ENCODE data around the gene RGS6. TPM values are rescaled to one million over a fixed set of nuclear protein-coding genes. Genes with fewer than 3 reads are reported as not detected.

RGS6 gene
- total and polyA plus RNA-seq, 9 donors, result 3.7 to 9.3 (median 6.2) TPM

GRCh38 chr14:72350215-72350614, 418.0 kb downstream of the RGS6 start:
- no peak overlapping the region for H3K4me3 ChIP-seq (ENCODE audit: low read length)
- H3K4me1 ChIP-seq (ENCODE audit: control insufficient read depth, insufficient read depth, low read length), result no peaks in the 10 kb centered on the region
- no peak for DNase-seq
- no peaks in the 10 kb centered on the region for H3K9me3 ChIP-seq (replicated peaks; ENCODE audit: control insufficient read depth, low read depth, low read length)
- H3K36me3 ChIP-seq (ENCODE audit: control insufficient read depth, insufficient read depth, low read length), result no peaks in the 10 kb centered on the region
- no peak overlapping the region for H3K27ac ChIP-seq (ENCODE audit: low read length)
- no peaks in the 10 kb centered on the region for H3K27me3 ChIP-seq (ENCODE audit: control insufficient read depth, insufficient read depth, low read length)
- WGBS (ENCODE audit: insufficient coverage), result 100% methylated on average over 1 of the region's 1 CpG

- Histone ChIP-seq H3K36me3 (ENCODE audit: control insufficient read depth, insufficient read depth, low read length) (no peaks in the 10 kb centered on the region), H3K27ac (ENCODE audit: low read length) (no peak overlapping the region), H3K4me1 (ENCODE audit: control insufficient read depth, insufficient read depth, low read length) (no peaks in the 10 kb centered on the region), H3K27me3 (ENCODE audit: control insufficient read depth, insufficient read depth, low read length) (no peaks in the 10 kb centered on the region), H3K4me3 (ENCODE audit: low read length) (no peak overlapping the region), H3K9me3 (replicated peaks; ENCODE audit: control insufficient read depth, low read depth, low read length) (no peaks in the 10 kb centered on the region)
- WGBS (ENCODE audit: insufficient coverage), result no CpG with 5 or more reads among the region's 2 CpGs
- no peak for DNase-seq
These were observed 419.8 kb downstream of the RGS6 start for GRCh38 chr14:72352012-72352411.

- no peaks in the 10 kb centered on the region for H3K36me3 ChIP-seq (ENCODE audit: control insufficient read depth, insufficient read depth, low read length)
- H3K4me3 ChIP-seq (ENCODE audit: low read length), result no peak overlapping the region
- 50% methylated on average over 2 of the region's 3 CpGs for WGBS (ENCODE audit: insufficient coverage)
- no peak overlapping the region for H3K27ac ChIP-seq (ENCODE audit: low read length)
- H3K9me3 ChIP-seq (replicated peaks; ENCODE audit: control insufficient read depth, low read depth, low read length), result no peaks in the 10 kb centered on the region
- no peaks in the 10 kb centered on the region for H3K4me1 ChIP-seq (ENCODE audit: control insufficient read depth, insufficient read depth, low read length)
- DNase-seq, result no peak
- no peaks in the 10 kb centered on the region for H3K27me3 ChIP-seq (ENCODE audit: control insufficient read depth, insufficient read depth, low read length)
These were observed 434.4 kb downstream of the RGS6 start for GRCh38 chr14:72366619-72367018.

GRCh38 chr14:72369106-72369505, 436.9 kb downstream of the RGS6 start:
- DNase-seq, result no peak
- H3K27me3 ChIP-seq (ENCODE audit: control insufficient read depth, insufficient read depth, low read length), result no peaks in the 10 kb centered on the region
- no peaks in the 10 kb centered on the region for H3K36me3 ChIP-seq (ENCODE audit: control insufficient read depth, insufficient read depth, low read length)
- no peak overlapping the region for H3K4me3 ChIP-seq (ENCODE audit: low read length)
- H3K27ac ChIP-seq (ENCODE audit: low read length), result no peak overlapping the region
- no peaks in the 10 kb centered on the region for H3K4me1 ChIP-seq (ENCODE audit: control insufficient read depth, insufficient read depth, low read length)
- no peaks in the 10 kb centered on the region for H3K9me3 ChIP-seq (replicated peaks; ENCODE audit: control insufficient read depth, low read depth, low read length)

DNA sequence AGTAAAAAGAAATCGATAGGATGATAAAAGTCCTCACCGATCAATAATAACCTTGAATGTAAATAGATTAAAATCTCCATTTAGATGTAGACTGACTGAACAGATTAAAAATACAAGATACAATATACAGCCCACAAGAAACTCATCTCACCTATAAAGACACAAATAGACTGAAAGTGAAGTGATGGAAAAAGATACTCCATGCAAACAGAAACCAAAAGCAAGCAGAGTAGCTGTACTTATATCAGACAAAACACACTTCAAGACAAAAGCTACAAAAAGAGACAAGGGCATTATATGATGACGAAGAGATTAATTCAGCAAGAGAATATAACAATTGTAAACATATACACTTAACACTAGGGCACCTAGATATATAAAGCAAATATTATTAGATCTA, 444.8 kb downstream of the RGS6 start:
- WGBS (ENCODE audit: insufficient coverage), result no CpG with 5 or more reads among the region's 3 CpGs

DNA sequence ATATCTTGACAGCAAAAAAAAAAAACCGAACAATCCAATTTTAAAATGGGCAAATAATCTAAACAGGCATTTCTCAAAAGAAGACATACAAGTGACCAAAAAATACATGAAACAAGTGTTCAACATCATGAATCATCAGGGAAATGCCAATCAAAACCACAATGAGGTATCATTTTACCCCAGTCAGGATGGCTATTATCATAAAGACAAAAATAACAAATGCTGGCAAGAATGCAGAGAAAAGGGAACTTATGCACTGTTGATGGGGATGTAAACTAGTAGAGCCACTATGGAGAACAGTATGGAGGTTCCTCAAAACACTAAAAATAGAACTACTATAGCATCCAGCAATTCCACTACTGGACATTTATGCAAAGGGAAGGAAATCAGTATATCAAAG, 448.2 kb downstream of the RGS6 start:
- Histone ChIP-seq H3K27ac (ENCODE audit: low read length) (no peak overlapping the region), H3K36me3 (ENCODE audit: control insufficient read depth, insufficient read depth, low read length) (no peaks in the 10 kb centered on the region), H3K4me3 (ENCODE audit: low read length) (no peak overlapping the region), H3K4me1 (ENCODE audit: control insufficient read depth, insufficient read depth, low read length) (no peaks in the 10 kb centered on the region), H3K9me3 (replicated peaks; ENCODE audit: control insufficient read depth, low read depth, low read length) (peaks cover under 1% of the 10 kb centered on the region), H3K27me3 (ENCODE audit: control insufficient read depth, insufficient read depth, low read length) (no peaks in the 10 kb centered on the region)
- DNase-seq, result no peak
- WGBS (ENCODE audit: insufficient coverage), result no CpG with 5 or more reads among the region's 1 CpG

More for the DNA sequence above, 444.8 kb downstream of the RGS6 start:
- H3K4me3 ChIP-seq (ENCODE audit: low read length), result no peak overlapping the region
- no peak overlapping the region for H3K27ac ChIP-seq (ENCODE audit: low read length)
- no peaks in the 10 kb centered on the region for H3K4me1 ChIP-seq (ENCODE audit: control insufficient read depth, insufficient read depth, low read length)
- H3K9me3 ChIP-seq (replicated peaks; ENCODE audit: control insufficient read depth, low read depth, low read length), result peaks cover 3% of the 10 kb centered on the region
- no peak for DNase-seq
- H3K27me3 ChIP-seq (ENCODE audit: control insufficient read depth, insufficient read depth, low read length), result no peaks in the 10 kb centered on the region
- H3K36me3 ChIP-seq (ENCODE audit: control insufficient read depth, insufficient read depth, low read length), result no peaks in the 10 kb centered on the region

DNA sequence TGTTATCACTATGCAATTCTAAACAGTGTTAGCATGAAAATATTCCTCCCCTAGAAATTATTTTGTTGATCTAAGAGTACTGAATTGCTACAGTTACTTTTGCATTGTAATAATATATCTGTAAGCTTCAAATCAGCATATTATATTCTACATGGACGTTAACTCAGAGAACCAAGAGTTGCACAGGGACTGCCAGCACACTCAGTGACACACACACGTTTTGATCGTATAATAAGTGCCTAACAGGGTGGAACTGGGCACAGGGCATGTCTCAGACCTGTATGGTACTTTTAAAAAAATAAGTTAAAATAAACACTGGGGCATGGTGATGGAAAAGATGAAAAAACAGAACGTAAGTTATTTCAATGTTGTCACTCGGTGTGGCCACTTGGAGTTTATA, 451.6 kb downstream of the RGS6 start:
- no peak overlapping the region for H3K27ac ChIP-seq (ENCODE audit: low read length)
- no peaks in the 10 kb centered on the region for H3K27me3 ChIP-seq (ENCODE audit: control insufficient read depth, insufficient read depth, low read length)
- H3K4me1 ChIP-seq (ENCODE audit: control insufficient read depth, insufficient read depth, low read length), result no peaks in the 10 kb centered on the region
- DNase-seq, result no peak
- H3K36me3 ChIP-seq (ENCODE audit: control insufficient read depth, insufficient read depth, low read length), result no peaks in the 10 kb centered on the region
- H3K4me3 ChIP-seq (ENCODE audit: low read length), result no peak overlapping the region
- WGBS (ENCODE audit: insufficient coverage), result 60% methylated on average over 1 of the region's 5 CpGs
- no peaks in the 10 kb centered on the region for H3K9me3 ChIP-seq (replicated peaks; ENCODE audit: control insufficient read depth, low read depth, low read length)

DNA sequence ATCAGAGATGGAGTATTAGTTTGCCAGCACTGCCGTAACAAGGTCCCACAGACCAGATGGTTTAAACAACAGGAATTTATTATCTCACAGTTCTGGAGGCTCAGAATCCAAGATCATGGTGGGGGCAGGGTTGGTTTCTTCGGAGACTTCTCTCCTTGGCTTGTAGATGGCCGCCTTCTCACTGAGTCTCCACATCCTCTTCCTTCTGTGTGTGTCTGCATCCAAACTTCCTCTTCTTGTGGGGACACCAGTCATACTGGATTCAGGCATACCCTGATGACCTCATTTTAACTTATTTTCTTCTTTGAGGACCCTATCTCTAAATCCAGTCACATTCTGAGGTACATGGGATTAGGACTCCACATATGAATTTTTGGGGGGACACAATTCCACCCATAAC, 455.5 kb downstream of the RGS6 start:
- no peaks in the 10 kb centered on the region for H3K27me3 ChIP-seq (ENCODE audit: control insufficient read depth, insufficient read depth, low read length)
- no peaks in the 10 kb centered on the region for H3K9me3 ChIP-seq (replicated peaks; ENCODE audit: control insufficient read depth, low read depth, low read length)
- H3K27ac ChIP-seq (ENCODE audit: low read length), result no peak overlapping the region
- no peaks in the 10 kb centered on the region for H3K36me3 ChIP-seq (ENCODE audit: control insufficient read depth, insufficient read depth, low read length)
- no peaks in the 10 kb centered on the region for H3K4me1 ChIP-seq (ENCODE audit: control insufficient read depth, insufficient read depth, low read length)
- no CpG with 5 or more reads among the region's 3 CpGs for WGBS (ENCODE audit: insufficient coverage)
- no peak overlapping the region for H3K4me3 ChIP-seq (ENCODE audit: low read length)
- no peak for DNase-seq

DNA sequence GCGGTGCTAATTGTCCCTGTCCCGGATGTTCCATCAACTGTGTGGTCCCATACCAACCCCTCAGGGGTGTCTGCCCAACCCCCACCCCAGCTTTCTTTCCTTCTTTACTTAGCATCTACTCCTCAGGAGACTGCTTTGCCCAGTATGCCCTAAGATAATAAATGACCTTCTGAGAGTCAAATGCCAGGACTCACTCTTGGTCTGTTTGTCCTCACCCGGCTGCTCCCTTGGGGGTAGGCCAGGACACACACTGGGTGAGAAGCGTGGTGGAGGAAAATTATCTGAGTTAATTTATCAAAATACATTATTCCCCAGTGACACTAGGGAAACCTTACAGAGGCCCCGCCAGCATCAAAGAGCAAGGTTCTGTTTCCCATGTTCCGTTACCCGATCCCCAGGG, 457.0 kb downstream of the RGS6 start:
- H3K36me3 ChIP-seq (ENCODE audit: control insufficient read depth, insufficient read depth, low read length), result no peaks in the 10 kb centered on the region
- WGBS (ENCODE audit: insufficient coverage), result no CpG with 5 or more reads among the region's 7 CpGs
- no peak overlapping the region for H3K4me3 ChIP-seq (ENCODE audit: low read length)
- H3K9me3 ChIP-seq (replicated peaks; ENCODE audit: control insufficient read depth, low read depth, low read length), result no peaks in the 10 kb centered on the region
- no peak overlapping the region for H3K27ac ChIP-seq (ENCODE audit: low read length)
- H3K27me3 ChIP-seq (ENCODE audit: control insufficient read depth, insufficient read depth, low read length), result no peaks in the 10 kb centered on the region
- no peak for DNase-seq
- no peaks in the 10 kb centered on the region for H3K4me1 ChIP-seq (ENCODE audit: control insufficient read depth, insufficient read depth, low read length)

GRCh38 chr14:72401101-72401625, 468.9 kb downstream of the RGS6 start:
- Histone ChIP-seq H3K4me3 (ENCODE audit: low read length) (no peak overlapping the region), H3K36me3 (ENCODE audit: control insufficient read depth, insufficient read depth, low read length) (no peaks in the 10 kb centered on the region), H3K4me1 (ENCODE audit: control insufficient read depth, insufficient read depth, low read length) (peaks cover 3% of the 10 kb centered on the region), H3K27me3 (ENCODE audit: control insufficient read depth, insufficient read depth, low read length) (no peaks in the 10 kb centered on the region), H3K9me3 (replicated peaks; ENCODE audit: control insufficient read depth, low read depth, low read length) (no peaks in the 10 kb centered on the region), H3K27ac (ENCODE audit: low read length) (no peak overlapping the region)
- DNase-seq, result peak; percentile 65
- 20% methylated on average over 1 of the region's 4 CpGs for WGBS (ENCODE audit: insufficient coverage)
